Measurements from ENCODE around the gene AGMAT.
A peak's percentile ranks its signal among the peaks of the same experiment; 100 is the strongest.

AGMAT gene

GRCh38 chr1:15557594-15557993 lies 27.3 kb downstream of the AGMAT start:
- DNase-seq: no peak

DNA sequence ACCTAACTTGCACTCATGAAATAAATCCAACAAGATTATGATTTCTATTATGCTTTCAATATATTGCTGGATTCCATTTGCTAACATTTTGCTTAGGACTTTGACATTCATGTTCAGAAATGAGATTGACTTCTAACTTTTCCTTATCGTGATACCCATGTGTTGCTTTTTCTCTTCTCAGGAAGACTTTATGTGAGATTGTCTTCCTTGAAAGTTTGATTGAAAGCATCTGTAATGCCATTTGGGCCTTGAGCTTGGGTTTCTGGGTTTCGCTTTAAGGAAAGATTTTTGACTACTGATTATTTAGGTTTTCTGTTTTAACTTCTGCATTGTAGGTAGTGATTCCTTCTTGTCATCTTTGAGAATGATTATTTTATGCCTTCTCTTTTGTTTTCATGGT lies 27.8 kb downstream of the AGMAT start:
- DNase-seq: no peak

DNA sequence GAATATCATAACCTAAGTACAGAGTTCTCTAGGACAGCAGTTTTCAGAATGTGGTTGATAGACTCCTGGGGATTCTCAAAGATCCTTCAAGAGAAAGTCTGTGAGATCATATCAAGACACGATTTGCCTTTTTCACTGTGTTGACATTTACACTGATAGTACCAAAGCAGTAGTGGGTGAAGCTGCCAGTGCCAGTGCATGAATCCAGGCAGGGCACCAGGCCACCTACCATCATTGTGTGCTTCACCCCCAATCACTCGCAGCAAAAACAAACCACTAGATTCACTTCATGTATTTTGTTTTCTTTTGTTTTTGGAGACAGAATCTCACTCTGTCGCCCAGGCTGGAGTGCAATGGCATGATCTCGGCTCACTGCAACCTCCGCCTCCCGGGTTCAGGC lies 34.3 kb downstream of the AGMAT start:
- no peak for DNase-seq

- no peak for DNase-seq
Measured at GRCh38 chr1:15546641-15547040, 38.2 kb downstream of the AGMAT start.

DNA sequence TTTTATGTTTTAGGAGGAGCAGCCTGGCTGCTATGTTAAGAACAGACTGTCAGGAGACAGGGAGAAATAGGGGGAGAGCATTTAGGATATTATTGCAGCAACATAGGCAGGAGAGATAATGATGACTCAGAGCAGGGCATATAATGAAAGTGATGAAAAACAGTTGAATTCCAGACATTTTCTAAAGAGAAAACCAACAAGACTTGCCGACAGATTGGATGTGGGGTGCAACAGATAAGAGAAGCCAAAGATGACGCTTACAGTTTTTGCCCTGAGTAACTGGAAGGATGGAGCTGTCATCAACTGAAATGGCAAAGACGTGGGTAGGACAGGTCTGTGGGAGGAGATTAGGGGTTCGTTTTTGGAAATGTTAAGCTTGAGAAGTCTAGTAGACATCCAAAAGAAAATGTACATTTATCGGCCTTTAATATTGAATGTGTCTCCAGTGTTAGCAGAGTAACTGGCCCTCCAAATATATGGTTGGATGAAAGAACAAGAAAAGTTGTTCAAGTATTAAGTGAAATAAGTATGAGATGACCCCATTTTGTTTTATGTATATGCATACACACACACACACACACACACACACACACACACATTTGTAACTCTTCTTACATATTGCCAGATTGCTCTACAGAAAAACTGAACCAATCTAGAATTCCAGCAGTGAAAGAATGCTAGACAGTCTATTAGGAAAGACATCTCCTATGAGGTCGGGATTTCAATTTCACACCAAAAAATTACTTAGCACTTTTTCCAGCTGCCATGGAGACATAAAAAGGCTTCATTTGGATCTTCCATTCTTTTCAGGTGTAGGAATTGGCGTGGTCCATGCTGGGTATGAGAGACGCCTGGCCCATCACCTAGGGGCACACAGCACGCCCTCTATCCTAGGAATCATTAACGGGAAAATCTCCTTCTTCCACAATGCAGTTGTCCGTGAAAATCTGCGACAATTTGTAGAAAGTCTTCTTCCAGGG lies 41.0 kb downstream of the AGMAT start:
- DNase-seq: no peak

GRCh38 chr1:15543251-15543588 lies 41.6 kb downstream of the AGMAT start:
- DNase-seq: no peak

DNA sequence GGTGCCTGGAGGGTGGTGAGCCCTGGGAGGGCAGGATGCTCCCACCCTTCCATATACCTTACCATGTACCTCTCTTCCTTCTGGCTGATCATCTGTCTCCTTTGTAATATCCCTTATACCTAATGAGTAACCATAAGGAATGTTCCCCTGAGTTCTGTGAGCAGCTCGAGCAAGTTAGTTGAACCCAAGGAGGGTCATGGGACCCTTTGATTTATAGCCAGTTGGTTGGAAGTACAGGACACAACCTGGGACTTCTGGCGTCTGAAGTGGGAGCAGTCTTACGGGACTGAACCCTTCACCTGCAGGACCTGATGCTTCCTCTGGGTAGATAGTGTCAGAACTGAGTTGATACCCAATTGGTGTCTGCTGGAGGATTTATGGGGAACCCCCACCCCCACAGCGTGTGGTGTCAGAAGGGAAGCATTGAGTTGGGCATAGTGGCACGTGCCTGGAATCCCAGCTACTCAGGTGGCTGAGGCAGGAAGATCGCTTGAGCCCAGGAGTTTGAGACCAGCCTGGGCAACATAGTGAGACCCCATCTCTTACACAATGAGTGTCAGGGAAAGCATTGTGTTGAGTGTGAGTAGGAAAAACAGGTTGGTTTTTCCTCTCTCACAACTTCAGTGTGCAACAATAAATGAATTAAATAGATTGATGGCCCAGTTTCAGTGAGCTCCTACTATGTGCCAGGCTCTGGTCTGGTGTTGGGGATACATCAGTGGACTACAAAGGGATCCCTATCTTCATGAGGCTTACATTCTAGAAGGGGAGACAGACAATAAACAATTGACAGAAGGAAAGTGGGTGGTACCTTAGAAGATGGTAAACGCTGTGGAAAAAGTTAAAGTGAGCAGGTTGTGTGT lies 42.2 kb downstream of the AGMAT start:
- no peak for DNase-seq

DNA sequence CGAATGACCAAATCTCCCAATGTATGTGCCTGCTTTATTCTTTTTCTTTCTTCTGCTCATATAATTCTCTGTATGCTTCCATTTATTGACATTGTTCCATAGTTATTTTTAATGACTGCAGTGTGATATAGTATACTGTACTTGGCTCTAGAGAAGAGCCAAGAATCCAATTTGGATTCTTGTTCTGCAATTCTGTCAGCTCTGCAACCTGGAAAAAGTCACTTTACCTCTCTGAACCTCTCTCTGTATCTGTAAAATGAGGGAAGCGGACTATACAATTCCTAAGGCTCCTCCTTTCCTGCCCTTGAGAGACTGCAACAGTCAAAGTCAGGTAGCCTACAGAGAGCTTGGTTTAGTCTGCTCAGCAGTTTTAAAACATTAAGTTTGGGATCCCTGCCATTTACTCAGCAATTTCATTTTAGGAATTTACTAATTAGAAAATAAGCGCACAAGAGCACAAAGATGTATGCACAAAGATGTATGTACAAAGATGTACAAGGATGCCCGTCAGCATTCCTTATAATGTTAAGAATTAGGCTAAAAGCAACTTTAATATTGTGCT lies 43.5 kb downstream of the AGMAT start:
- DNase-seq: no peak

DNA sequence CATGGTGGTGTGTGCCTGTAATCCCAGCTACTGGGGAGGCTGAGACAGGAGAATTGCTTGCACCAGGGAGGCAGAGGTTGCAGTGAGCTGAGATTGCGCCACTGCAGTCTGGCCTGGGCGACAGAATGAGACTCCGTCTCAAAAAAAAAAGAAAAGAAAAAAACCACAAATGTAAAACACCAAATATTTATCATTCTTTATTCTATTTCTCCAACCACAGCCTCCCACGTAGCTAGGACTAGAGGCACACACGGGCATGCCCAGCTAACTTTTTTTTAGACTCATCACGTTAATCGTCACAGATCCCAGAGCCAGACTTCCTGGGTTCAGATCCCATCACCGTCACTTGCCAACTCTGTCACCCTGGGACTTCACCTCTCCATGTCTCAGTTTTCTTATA lies 44.7 kb downstream of the AGMAT start:
- no peak for DNase-seq

- no peak for DNase-seq
Measured at GRCh38 chr1:15538771-15539170, 46.1 kb downstream of the AGMAT start.

DNA sequence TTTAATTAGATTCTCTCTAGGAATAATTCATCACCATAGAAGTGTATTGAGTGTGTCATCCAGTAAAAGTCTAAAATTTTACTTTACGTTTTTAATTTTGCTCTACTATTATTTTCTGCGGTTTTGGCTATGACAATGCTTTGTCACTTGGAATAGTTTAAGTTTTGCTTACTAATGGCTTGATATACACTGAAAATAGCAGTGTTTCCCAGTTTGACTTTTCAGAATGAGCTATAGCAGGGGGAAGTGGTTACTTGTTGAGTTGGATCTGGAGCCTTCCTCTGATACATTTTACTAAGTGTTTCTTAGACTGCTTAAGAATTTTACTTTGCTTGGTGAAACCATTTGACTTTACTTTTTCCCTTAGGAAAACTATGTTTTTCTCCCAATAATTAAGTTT lies 53.2 kb downstream of the AGMAT start:
- no peak for DNase-seq

GRCh38 chr1:15531003-15531402 lies 53.8 kb downstream of the AGMAT start:
- no peak for DNase-seq

GRCh38 chr1:15526490-15527339 lies 58.1 kb downstream of the AGMAT start, which contains the start of gene DNAJC16:
Gene DNAJC16 (plus strand): TSS chr1:15526848. CDS start chr1:15529106, 2,258 bp downstream.
- peak; percentile 92 for DNase-seq

- DNase-seq: no peak
Measured at GRCh38 chr1:15526021-15526489, 58.8 kb downstream of the AGMAT start.

DNA sequence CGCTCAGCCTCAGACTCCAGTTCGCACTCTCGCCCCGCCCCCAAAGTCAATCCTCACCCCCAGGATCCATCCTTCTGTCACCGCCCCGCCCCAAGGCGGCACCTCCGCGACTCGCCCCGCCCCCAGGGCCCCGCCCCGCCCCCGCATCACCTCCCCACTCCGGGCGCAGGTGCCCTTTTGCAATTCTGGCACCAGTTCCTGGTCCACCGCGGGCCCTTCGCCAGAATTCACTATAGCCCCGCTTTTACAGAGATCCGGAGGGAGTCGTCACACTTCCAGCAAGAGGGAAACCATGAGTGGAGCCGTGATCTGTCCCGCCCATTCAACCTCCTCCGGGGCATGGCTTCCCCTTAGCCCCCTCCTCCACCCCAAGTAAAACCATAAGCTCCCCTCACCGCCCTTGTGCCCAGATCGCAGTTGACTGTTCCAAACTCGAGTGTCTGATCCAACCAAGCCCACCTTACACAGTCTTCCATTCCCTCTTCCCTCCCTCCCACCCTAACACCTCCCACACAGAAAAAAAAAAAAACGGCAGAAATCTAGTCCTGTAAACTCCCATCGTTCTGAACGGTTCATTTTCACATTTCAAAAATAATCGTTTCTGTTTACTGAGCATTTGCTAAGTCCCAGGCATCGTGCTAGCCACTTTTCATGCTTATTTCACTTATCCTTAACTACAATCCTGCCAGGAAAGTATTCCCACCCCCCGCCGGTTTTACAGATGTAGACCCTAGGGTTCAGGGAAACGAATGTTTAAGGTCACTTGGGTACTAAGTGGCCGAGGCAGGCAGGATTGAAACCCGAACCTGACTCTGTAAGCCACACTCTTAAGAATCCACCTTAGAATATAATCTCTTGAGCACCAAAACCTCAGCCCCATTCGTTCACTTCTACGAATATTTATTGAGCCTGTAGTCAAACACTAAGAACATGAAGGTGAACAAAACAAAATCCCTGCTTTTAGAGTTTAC lies 59.5 kb downstream of the AGMAT start:
- DNase-seq: no peak

DNA sequence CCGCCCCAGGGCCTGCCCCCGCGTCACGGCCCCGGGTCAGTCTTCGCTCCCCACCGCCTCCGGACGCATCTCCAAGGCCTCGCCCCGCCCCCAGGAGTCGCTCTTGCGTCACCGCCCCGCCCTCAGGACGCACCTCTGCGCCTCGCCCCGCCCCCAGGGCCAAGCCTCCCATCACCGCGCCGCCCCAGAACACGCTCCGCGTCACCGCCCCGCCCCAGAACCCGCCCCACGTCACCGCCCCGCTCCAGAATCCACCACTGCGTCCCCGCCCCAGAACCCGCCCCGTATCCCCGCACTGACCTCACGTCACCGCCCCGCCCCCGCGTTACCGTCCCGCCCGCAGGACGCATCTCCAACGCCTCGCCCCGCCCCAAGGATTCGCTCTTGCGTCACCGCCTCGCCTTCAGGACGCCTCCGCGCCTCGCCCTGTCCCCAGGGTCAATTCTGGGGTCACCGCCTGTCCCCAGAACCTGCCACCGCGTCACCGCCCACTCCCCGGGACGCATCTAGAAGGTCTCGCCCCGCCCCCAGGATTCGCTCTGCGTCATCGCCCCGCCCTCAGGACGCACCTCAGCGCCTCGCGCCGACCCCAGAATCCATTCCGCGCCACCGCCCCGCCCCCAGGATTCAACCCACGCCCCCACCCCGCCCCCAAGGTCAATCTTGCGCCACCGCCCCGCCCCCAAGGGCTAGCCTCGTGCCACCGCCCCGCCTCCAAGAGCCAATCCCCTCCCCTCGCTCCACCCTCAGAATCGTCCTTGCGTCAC lies 60.4 kb downstream of the AGMAT start:
- peak; percentile 100 for DNase-seq

GRCh38 chr1:15524021-15524282 lies 60.9 kb downstream of the AGMAT start, which contains the start of gene CASP9:
Gene CASP9 (minus strand): TSS chr1:15524215. CDS start chr1:15524200, 15 bp downstream.
- DNase-seq: no peak

DNA sequence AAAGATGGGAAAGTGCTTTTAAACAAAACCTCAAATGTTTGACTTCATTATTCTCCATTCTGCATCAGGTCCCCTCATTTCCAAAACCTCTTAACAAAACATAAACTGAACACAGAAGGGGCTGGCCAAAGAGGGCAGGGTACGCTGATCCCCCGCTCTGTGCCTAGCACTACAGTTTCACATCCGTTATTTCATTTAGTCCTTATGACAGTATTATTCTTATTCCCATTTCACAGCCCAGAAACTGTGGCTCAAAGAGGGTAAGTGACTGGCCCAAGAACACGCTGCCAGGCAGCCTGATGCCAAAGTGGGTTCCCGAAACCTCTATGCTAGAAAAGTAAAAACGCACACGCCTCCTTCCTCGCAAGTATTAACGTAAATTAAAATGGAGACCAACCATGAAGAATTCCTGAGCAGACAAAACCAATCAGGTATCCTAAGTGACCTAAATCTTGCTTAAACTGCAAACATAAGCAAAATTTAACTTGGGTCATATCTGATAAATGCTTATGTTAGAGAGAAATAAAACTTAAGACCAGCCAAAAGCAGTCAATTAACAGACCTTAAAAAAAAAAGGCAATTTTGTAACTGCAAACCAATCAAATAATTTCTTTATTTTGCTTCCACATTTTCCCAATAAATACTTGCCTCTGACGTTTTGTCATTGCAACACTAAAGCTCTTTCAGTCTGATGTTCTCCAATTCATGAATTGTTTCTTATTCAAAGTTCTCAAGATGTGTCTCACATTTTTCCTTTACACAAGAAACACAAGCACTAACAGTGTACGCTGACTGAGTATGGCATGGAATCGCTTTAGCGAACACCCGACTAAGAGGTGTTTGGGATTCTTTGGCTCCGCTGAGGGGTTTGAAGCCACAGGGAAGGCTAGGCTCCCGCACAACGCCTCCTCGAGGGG lies 61.5 kb downstream of the AGMAT start:
- DNase-seq: no peak

DNA sequence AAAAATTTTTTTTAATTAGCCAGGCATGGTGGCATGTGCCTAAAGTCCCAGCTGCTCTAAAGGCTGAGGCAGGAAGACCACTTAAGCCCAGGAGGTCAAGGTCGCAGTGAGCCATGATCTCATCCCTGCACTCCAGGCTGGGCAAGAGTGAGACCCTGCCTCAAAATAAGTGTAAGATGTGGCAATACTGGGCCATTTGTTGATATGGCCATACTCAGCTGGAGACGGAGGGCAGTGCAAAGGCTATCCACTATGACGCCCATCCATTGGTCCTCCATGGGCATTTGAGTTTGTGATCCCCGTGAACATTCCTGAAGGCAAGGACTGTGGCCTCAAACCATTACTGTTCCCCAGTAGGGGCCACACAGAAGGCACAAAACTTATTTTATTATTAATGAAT lies 62.3 kb downstream of the AGMAT start:
- DNase-seq: no peak
